GM18498 (cell line): Measurements from ENCODE around the gene LST1.
A peak's percentile ranks its signal among the peaks of the same experiment; 100 is the strongest.

Source experiments
- ATAC-seq: cut with Tn5 transposase; IDR thresholded peaks from one replicate; pipeline ENCODE4 v1.9.1; 2021; ENCODE audit warnings: mild to moderate bottlenecking, moderate library complexity; ENCODE audit not compliant: unreplicated experiment

LST1 gene

DNA sequence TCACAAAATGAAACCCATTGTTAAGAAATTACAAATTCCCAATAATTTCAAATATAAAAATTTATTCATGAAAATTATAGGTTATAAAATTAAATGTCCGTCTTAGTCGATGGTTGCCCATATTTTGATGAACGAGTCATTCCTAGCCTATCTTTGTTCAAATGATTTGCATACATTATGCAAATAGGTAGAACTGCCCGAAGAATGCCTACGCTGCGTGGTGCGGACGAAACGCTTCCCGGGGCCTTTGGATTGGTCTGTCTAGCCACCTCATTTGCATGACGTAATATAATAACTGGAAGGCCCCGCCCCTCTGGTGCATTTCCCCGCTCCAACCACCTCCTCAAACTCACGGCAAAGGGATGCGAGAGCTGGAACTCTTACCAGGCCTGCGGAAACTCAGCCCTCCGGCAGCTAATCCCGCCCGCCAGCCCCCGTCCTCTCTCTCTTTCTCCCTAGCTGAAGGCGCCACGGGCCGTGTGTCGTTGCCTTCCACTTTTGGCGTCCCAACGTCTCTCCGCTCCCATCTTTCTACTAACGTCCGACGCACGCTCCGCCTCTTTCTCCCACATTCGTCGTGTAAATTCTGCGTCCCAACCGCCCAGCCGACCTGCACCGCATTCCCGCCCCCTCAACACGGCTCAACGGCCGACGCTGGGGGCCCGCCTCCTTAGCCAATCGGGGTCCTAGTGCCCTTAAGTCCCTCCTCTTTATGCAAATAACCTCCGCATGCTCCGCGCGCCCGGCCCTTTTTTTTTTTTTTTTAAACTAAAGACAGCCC, 33.9 kb downstream of the LST1 start:
- peak; percentile 84 for ATAC-seq

DNA sequence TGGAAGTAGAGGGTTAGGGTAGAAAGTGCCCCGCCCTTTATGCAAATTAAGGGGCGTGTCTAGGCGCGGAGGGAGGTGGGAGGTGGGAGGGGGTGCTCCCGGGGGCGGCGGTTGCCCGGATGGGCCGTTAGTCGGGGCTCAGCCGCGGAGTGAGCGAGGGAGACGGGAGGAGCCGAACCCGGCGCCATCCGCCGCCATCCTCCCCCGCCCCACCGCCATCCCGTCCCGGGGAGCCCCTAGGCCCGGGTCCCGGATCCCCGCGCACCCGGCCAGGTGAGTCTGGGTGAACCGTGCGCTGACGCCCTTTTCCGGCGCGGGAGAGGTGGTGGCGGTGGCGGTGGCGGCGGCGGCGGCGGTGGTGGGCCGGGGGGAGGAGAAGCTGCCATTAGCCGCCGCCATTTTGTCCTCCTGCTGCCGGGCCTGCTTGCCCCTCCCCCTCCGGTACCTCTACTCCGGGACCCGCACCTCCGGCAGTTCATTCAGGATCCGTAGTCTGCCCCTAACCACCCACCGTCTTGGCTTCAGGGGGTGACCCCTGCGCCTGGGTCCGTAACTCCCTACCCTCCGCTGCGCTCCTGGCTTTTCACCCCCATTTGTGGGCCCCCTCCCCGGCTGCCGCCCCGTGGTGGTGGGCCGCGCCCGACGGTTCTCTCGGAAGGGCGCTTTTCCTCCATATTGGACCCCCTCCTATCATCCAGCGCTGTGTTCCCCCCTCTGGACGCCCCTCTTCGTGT, 34.7 kb downstream of the LST1 start, which contains the start of gene PRRC2A:
PRRC2A (plus strand) TSS at position 130 of the 734 bp plus-strand sequence. CDS start 2,075 bp downstream, outside the sequence.
- peak; percentile 58 for ATAC-seq

DNA sequence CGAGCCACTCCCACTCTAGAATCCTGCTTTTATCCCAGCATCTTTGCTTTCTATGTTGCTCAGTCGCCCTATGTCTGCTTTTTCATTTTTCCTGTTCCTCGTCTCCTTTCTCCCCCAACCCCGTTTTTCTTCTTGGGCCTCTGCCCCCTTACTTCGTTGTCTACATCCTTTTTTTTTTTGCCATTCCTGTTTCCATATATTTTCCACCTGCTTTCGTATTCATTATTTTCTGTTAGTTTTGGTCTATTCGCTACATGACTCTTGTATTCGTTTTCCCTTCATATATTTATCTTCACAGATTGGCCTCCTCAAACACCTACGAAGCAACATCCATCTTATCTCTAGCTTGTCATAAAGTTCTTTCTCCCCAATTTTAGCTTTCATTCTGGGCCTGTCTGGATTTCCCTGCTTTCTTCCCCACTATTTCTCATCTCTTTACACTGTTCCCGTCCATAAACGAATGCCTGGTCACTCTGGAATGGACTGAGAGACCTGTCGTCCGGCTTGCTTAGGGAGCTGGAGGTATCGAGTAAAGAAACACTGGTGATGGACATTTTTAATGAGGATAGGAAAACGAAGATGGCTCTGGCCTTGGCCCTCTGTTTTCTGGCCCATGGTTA, 35.4 kb downstream of the LST1 start:
- ATAC-seq = no peak

- no peak for ATAC-seq
Measured at GRCh38 chr6:31621991-31622390, 35.9 kb downstream of the LST1 start.

DNA sequence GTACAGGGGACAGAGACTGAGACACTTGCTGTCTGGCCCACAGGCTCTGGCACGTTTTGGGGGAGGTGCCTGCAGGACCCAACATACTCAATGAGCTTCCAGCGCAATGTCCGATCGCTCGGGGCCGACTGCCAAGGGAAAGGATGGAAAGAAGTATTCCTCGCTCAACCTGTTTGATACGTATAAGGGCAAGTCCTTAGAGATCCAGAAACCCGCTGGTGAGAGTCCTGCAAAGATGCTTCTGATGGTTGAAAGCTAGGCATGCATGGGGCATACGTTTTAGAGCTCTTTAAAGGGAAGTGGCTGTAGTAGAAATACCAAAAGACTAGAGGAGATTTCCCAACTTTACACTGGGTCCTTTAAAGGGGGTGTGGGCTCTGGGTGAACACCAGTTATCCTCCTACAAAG, 36.6 kb downstream of the LST1 start:
- no peak for ATAC-seq

GRCh38 chr6:31624070-31624469, 38.0 kb downstream of the LST1 start:
- ATAC-seq = no peak

DNA sequence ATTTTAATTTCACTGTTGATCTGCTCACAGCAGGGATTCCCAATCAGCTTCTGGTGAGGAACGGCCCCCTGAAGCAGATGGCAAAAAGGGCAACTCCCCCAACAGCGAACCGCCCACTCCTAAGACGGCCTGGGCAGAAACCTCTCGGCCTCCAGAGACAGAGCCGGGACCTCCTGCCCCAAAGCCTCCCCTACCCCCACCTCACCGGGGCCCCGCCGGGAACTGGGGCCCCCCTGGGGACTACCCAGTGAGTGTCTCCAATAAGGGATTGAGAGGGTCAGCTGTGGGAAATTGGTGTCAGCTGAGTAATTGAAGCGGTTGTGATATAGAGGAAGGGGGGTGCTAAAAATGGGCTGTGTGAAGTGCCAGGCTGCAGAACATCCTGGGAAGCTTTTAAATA, 40.9 kb downstream of the LST1 start:
- ATAC-seq = no peak

GRCh38 chr6:31627690-31628287, 41.7 kb downstream of the LST1 start:
- ATAC-seq = no peak

DNA sequence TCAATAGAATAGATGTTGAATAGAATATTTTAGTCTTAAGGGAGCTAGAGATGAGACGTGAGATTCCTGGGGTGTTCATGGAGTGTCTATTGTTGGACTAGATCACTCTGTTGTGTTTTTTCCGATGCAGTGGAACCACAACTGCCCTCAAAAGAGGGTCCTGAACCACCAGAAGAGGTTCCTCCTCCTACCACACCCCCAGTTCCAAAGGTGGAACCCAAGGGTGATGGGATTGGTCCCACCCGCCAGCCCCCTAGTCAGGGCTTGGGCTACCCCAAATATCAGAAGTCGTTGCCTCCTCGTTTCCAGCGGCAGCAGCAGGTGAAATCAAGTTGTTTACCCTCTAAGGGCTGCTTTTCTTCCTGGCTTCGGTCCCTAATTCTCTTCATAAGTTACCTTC, 42.9 kb downstream of the LST1 start:
- no peak for ATAC-seq

GRCh38 chr6:31630177-31630934, 44.3 kb downstream of the LST1 start:
- ATAC-seq = no peak

- ATAC-seq = no peak
Measured at GRCh38 chr6:31631209-31631608, 45.1 kb downstream of the LST1 start.

DNA sequence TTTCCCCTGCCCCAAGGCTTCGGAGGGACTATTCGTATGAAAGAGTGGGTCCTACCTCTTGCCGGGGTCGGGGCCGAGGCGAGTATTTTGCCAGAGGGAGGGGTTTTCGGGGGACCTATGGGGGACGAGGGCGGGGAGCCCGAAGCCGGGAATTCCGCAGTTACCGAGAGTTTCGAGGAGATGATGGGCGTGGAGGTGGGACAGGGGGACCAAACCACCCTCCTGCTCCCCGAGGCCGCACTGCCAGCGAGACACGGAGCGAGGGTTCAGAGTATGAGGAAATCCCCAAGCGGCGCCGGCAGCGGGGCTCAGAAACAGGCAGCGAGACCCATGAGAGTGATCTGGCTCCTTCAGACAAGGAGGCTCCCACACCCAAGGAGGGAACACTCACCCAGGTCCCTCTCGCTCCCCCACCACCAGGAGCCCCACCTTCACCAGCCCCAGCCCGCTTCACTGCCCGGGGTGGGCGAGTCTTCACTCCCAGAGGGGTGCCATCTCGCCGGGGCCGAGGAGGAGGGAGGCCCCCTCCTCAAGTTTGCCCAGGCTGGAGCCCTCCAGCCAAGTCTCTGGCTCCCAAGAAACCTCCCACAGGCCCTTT, 45.7 kb downstream of the LST1 start:
- ATAC-seq = no peak

GRCh38 chr6:31632279-31632946, 46.3 kb downstream of the LST1 start:
- no peak for ATAC-seq

GRCh38 chr6:31633447-31633846, 47.4 kb downstream of the LST1 start:
- no peak for ATAC-seq

- ATAC-seq = no peak
Measured at GRCh38 chr6:31634131-31634530, 48.1 kb downstream of the LST1 start.

DNA sequence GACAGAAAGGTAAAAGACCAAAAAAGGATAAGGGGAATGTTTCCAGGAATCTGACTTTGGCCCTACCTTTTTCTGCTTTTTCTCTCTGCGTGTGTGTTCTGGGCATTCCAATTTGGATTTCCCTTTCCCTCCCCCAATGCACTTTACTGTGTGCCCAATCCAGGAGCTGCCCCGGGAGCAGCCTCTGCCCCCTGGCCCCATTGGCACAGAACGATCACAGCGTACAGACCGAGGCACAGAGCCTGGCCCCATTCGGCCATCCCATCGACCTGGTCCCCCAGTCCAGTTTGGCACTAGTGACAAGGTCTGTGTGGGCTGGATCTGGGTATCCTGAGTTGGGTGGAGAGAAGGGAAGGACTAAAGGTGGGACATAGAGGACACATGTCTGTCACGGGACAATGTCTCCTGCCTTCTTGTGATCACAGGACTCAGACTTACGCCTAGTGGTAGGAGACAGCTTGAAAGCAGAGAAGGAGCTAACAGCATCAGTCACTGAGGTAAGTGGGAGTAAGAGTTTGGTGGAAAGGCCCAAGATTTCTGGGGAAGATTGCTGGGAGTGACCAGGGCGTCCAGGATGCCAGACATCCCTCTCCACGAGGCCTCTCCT, 49.0 kb downstream of the LST1 start:
- ATAC-seq = no peak

- no peak for ATAC-seq
Measured at GRCh38 chr6:31636698-31637596, 50.9 kb downstream of the LST1 start.
